HG03103 (cell line): ENCODE measurements around the gene CELSR3.

Experiments
- ATAC-seq: cut with Tn5 transposase; IDR thresholded peaks from one replicate; pipeline ENCODE4 v1.9.1; 2021; ENCODE audit warnings: low read depth; ENCODE audit not compliant: unreplicated experiment

The CELSR3 gene, protein sequence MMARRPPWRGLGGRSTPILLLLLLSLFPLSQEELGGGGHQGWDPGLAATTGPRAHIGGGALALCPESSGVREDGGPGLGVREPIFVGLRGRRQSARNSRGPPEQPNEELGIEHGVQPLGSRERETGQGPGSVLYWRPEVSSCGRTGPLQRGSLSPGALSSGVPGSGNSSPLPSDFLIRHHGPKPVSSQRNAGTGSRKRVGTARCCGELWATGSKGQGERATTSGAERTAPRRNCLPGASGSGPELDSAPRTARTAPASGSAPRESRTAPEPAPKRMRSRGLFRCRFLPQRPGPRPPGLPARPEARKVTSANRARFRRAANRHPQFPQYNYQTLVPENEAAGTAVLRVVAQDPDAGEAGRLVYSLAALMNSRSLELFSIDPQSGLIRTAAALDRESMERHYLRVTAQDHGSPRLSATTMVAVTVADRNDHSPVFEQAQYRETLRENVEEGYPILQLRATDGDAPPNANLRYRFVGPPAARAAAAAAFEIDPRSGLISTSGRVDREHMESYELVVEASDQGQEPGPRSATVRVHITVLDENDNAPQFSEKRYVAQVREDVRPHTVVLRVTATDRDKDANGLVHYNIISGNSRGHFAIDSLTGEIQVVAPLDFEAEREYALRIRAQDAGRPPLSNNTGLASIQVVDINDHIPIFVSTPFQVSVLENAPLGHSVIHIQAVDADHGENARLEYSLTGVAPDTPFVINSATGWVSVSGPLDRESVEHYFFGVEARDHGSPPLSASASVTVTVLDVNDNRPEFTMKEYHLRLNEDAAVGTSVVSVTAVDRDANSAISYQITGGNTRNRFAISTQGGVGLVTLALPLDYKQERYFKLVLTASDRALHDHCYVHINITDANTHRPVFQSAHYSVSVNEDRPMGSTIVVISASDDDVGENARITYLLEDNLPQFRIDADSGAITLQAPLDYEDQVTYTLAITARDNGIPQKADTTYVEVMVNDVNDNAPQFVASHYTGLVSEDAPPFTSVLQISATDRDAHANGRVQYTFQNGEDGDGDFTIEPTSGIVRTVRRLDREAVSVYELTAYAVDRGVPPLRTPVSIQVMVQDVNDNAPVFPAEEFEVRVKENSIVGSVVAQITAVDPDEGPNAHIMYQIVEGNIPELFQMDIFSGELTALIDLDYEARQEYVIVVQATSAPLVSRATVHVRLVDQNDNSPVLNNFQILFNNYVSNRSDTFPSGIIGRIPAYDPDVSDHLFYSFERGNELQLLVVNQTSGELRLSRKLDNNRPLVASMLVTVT (N-terminal part only)

DNA sequence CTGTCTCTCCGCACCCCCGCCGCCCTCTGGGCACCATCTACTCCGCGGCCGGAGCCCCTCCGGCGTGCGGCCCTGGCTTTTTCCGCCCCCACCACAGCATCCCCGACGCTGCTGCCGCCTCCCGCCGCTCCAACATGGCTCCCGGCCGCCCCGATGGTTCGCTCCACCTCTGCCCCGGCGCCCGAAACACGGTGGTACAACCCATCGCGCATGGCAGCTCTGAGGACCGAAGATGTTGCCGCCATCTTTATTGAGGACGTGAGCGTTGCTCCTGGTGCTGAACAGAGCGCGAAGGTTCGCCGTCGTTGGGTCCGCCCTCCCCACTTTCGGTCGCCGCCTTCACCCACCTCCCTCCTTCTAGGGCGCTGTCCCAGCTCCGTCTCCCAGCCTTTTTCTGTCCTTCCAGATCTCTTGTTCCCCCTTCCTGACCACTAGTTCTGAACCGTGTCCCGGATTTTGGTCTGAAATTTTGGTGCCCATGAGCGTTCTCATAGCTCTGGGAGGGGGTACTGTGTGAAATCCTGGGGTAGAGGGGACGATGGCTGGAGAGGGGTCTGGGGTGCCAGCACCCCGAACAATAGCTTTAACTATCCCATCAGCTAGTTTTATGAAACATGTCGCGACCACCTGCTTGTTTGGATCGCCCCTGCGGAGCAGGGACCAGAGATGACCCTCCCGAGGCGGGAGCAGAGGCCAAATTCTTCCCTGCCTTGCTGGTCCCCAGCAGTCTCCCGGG, at the start of gene CELSR3:
TSS of gene CELSR3 (minus strand) at position 134 of the 736 bp plus-strand sequence. CDS start 252 bp downstream, outside the sequence.
- ATAC-seq = no peak

DNA sequence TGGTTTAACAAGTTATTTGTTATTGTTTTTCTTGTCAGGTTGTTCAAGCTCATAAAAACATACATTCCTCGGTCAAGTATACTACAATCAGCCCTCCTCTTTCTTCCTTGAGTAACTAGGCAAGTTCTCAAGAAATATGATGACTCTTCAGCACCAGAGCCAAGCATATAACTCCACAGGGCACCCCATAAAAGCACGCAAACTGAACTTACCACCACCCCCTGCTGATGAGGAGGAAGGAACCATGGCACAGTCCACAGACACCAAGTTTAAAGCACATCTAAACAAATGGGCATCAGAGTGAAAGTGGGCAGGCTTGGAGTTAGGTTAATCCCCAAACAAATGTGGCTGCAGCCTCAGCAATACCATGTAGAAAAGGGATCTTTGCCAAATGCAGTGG, 49.0 kb upstream of the CELSR3 start:
- no peak for ATAC-seq

DNA sequence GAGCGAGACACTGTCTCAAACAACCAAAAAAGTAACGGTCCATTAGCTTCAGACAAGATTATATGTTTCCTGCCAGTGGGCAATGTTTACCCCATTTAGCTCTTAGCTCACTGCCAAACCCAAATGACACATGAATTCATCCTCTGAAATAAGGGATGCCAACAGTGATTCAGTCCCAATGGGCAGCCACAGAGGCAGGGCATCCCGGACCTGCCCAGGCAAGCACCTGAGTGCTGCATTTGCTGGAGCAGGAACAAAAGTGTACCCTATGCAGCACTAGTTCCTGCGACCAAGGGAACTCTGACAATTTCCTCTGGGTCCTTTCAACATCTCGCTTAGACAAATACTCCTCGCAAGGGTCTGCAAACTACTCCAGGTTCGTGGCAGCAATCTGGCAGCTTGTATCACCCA, 46.4 kb upstream of the CELSR3 start:
- no peak for ATAC-seq

DNA sequence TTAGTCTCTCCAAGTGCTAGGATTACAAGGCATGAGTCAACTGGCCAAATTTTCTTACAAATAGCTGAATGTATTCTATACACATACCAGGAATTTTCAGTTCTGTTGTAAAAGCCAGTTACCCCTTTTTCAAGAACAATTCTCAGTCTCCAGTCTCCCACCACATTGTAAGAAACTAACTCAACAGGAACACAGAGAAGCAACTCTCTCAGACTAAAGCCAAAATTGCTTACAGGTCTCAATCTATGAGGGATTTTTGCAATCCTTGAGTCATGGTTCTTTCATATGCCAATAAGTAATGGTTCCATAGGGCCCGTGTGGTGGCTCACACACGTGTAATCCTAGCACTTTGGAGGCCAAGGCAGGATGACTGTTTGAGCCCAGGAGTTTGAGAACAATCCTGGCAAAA, 45.8 kb upstream of the CELSR3 start:
- ATAC-seq = no peak

DNA sequence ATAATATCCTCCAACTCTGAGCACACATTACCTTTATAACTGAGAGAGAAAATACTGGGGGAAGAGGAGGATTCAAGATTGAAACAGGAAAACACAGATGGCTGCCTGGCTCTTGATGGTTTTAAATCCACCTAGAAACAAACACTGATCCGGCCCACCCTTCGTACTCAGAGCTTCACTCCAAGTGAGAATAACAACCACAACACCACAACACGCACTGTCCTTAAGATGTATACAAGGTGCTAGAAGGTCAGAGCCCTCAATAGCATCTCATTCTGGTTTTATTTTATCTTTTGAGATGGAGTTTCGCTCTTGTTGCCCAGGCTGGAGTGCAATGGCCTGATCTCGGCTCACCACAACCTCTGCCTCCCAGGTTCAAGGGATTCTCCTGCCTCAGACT, 44.5 kb upstream of the CELSR3 start:
- no peak for ATAC-seq

DNA sequence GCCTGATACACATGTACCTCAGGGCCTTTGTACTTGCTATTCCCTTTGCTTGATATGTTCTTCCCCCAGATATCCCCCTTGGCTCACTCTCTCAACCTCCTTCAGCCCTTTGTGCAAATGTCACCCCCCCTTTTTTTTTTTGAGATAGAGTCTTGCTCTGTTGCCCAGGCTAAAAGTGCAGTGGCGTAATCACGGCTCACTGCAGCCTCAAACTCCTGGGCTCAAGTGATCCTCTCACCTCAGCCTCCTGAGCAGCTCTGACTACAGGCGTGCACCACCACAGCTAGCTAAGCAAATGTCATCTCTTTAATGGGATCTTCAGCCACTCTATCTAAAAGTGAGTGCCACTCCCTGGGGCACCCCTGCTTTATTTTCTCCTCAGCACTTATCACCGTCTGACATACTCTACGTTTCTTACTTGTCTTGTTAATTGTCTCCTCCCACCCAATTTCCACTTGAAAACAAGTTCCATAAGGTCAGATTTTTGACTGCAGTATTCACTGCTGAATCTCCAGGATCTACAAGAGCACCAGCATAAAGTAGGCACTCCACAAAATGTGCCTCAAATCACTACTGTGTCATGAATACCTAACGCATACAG, 39.7 kb upstream of the CELSR3 start:
- ATAC-seq = no peak

DNA sequence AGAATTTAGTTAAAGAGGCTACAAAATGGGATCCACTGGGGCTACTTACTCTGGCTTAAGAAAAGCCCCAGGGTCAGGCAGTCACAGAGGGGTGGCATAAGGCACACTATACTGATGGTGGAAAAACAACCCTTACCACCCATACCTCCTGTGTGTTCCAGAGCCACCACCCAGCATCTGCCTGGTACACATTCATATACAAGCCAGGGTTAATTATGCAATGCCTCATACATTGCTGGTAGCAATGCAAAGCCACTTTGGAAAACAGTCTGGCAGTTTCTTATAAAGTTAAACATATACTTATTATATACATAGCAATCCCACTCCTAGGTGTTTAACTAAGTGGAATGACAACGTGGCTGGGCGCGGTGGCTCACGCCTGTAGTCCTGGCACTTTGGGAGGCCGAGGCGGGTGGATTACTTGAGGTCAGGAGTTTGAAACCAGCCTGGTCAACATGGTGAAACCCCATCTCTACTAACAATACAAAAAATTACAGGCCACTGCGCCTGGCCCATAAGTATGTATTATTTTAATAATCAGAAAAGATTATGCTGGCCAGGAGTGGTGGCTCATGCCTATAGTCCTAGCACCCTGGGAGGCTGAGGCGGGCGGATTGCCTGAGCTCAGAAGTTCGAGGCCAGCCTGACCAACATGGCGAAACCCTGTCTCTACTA, 38.2 kb upstream of the CELSR3 start:
- no peak for ATAC-seq

DNA sequence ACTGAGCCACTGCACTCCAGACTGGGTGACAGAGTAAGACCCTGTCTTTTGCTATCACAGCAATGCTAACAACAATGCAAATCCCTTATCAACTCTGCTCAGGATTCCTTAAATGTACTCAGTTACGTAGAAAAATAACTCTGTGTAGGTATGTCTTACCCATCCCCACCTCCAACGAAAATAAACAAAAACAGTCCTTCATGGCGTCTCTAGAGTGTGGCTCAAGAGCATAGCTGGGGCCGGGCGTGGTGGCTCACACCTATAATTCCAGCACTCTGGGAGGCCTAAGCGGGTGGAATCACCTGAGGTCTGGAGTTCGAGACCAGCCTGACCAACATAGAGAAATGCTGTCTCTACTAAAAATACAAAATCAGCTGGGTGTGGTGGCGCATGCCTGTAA, 36.2 kb upstream of the CELSR3 start:
- ATAC-seq = no peak

DNA sequence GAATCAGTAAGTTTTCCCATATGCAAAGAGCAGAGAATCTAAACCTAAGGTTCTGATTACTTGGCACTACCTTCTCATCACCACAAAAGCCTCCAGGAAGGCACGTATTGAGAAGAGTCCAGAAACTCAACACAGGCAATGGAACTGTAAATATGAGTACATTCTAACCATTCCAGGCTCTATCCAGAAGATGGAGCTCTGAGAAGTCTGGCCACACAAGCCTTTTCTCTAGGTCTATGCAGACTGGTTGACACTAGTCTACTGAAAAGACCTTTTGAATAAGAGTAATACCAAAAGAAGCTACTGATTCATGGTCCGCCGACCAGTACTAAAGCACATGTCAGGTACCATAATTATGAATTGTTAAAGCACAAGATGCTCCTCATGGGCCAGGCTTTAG, 35.3 kb upstream of the CELSR3 start:
- ATAC-seq = no peak

DNA sequence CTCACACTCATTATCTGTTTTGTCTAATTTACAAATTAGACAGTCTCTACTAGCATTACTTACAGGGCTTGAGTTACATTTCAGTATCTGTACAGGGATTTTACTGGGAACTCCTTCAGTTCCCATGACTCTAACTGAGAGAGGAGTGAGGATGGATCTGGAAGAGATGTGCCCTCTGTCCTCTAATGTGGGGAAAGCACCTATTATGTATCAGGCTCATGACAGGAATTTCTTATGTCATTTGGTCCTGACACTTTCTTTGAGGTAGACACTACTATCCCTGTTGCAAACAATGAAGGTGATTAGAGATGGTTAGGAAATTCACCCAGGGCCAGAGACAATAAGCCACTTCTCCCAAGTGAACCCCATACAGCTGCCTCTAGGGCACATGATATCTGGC, 33.9 kb upstream of the CELSR3 start:
- ATAC-seq = no peak

DNA sequence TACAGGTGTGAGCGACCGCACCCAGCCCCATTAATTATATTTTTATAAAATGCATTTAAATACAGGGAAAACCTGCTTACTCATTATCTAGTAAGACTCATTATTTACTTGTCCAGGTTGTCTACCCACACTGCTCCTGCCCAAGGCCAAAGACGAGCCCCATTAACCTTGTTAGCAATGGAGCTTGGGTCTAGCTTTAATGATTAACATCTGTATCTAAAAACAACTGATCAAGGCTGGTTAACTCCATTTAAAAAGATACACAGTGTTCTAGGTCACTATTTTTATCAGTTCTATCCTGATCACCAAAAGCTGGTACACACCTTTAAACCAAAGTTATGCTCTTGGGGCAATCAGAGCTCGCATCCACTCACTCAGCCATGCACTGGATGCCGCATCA, 33.5 kb upstream of the CELSR3 start:
- ATAC-seq = no peak

DNA sequence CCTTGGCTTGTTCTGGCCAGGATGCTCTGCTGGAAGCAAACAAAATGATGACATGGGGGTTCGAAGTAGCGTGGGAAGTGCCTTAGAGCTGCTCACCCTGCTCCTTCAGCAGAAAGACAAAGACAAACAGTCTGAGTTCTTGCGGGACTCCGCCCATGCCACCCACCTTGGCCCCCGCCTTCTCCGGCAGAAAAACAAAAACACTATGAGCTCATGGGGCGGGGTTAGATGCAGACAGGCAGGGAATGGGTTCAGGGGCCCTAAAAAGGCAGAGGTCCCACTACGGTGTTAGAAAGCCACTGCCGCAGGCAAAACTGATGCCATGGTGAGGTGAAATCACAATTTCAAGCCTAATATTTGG, 32.7 kb upstream of the CELSR3 start:
- ATAC-seq = no peak

DNA sequence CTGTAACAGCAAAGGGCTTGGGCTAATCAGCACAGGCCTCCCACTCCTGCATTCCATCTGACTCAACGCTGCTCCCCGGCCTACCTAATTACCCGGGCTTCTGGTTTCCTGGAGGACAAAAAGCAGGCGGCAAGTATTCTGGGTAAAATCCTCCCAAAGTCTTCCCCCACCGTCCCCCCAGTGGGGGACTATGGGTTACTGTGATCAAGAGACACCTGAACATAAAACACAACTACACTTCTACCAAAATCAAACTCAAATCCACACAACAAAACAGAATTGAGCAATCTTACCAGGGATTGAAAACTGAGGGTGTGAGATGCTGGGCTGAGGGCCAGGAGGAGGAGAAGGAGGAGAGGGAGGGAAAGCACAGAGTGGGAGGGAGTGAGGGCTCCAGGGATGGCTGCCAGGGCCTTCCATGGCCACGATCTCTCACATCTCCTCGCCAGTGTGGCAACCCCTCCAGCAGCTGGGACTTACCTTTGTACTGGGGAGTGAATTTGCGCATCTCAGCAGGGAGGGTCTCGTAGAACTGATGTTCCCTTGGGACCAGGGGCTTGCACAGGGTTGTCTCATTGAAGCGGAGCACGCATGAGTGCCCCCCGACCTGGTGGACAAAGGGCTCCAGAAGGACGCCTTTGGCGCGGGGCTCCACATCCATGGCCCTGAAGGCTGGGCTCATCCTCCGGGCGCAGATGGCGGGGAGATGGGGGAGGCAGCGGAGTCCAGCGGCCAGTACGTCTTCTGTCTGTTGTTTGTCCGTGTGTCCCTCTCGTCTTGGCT, 32.1 kb upstream of the CELSR3 start:
- no peak for ATAC-seq

DNA sequence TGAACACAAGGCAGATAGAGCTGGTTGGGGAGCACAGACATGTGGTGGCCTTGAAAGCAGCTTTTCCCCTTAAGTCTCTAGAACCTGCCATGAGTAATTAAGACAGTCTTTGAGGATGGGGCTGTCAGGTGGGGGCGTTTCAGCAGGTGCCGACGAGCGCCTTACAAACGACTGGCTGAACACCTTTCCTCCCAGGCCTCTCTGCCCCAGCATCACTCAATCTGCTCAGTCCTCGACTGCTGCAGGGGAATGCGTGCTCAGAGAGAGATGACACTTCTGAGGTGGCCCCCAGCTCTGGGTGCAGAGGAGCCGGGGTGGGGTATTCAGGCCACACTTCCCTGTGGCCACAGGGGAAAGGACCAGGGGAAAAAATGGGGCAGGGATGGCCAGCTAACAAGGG, 31.1 kb upstream of the CELSR3 start:
- ATAC-seq = no peak

DNA sequence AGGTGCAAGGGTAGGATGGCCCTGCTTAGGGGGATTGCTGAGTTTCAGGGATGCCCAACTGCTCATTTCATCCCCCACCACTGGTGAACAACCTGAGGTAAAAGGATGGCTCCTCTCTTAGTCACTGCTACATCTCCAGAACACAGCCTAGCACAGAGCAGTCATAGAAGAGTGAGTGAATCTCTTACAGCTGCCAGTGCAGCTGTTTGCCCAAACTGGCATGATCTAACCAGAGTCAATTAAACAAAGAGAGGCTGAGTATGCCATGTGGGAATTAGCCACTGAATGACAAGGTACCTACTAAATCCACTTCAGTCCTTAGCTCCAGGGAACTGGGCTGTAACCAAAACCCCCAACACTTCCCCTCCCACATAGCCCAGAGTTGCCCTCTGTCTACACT, 29.9 kb upstream of the CELSR3 start:
- ATAC-seq = no peak

DNA sequence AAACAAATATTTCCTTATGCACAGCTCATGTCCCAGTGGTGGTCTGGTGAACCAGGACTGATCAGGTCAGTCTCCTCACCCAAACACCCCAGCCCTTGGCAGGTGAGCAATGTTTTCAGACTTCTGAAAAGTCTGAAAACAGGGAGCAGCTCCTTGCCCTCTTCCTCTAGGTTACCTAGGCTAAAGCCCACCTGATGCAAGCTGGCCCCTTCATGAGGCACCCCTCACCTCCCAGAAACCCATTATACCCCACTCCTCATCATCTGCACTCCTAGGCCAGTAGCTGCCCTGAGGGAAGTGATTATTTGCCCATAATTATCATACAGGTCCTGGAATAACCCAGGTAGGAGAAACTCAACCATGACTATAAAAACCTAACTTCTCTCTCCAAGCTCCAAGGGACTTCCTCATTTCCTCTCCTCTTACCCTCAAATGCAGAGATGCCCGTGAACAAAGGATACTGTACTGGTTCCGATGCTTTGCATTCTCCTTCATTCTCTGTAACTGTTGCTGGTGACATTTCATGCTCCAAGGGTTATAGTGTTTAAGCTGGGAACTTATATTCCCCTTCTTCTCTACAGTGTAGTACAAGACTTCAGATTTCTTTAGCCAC, 28.3 kb upstream of the CELSR3 start:
- ATAC-seq = no peak

DNA sequence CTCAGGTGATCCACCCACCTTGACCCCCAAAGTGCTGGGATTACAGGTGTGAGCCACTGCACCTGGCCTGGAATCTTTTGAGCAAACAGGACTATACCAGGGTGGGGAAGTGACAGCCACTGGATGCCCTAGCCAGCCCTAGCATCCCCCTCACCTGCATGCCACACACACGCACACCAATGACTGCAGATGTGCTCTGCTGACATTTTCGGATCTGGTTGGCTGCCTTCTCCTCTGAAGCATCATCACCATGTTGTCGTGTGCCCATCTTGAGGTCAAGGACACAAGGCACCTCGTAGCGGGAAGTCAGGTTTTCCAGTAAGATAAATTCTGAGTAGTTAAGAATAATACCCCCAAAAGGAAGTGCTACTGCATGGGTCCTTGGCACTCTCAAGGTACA, 26.7 kb upstream of the CELSR3 start:
- no peak for ATAC-seq

DNA sequence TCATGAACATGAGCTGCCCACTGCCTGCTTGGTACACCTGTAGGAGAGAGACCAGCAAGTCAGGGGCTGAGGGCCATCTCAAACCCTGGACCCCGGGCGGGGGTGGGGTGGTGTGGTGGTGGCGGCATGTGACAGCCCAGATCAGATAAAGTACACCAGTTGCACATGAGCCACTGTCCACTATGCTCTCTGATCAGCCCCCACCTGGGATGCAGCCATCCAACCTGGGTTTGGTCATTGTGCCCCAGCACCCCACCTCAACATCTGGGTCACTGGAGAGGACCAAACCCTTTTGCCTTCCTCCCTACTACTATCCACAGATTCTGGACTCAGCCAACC, 26.0 kb upstream of the CELSR3 start:
- ATAC-seq = no peak
